Sigmoid colon (tissue), 7 donors: ENCODE data around the gene ID1. TPM values are rescaled to one million over a fixed set of nuclear protein-coding genes. Genes with fewer than 3 reads are reported as not detected.
"Not testable (repeated sequence)": the region's sequence is repeated elsewhere in the genome, so short reads cannot be mapped to it uniquely, and the experiment has no call there.

ENCODE experiments used
- DNase-seq: peaks from one replicate; pipeline ENCODE4 v3.0.0-alpha.2; 2019
- H3K27ac ChIP-seq, 4 donors: fragments of 200-600 bp; sonication (generic); one replicate each; pipeline ENCODE4 v1.5.1; 2016 to 2019; ENCODE audit warnings: mild to moderate bottlenecking in 1 of 4
- H3K27me3 ChIP-seq, 3 donors: fragments of 200-600 bp; sonication (generic); one replicate each; pipeline ENCODE4 v1.5.1; 2019; ENCODE audit warnings: mild to moderate bottlenecking in 1 of 3
- H3K36me3 ChIP-seq, 4 donors: fragments of 200-600 bp; sonication (generic); one replicate each; pipeline ENCODE4 v1.5.1; 2016 to 2019
- H3K4me1 ChIP-seq, 4 donors: fragments of 200-600 bp; sonication (generic); one replicate each; pipeline ENCODE4 v1.5.1; 2017 to 2019
- H3K4me3 ChIP-seq, 4 donors: fragments of 200-600 bp; sonication (generic); one replicate each; pipeline ENCODE4 v1.5.1; 2017 to 2019; ENCODE audit warnings: mild to moderate bottlenecking in 2 of 4, moderate library complexity in 1 of 4
- H3K9me3 ChIP-seq, 4 donors: fragments of 200-600 bp in 3 of 4; sonication (generic) in 3 of 4; one replicate each; pipeline versions ENCODE4 v1.5.1 to v1.6.1; 2013 to 2019
- EP300 ChIP-seq, 4 donors: sonication (generic); formaldehyde crosslinking; IDR thresholded peaks; one replicate each; pipeline ENCODE4 v1.6.1; 2017; ENCODE audit warnings: antibody characterized with exemption in 4 of 4
- POLR2A ChIP-seq, 2 donors: fragments of 450-650 bp; IDR thresholded peaks; one replicate each; pipeline ENCODE4 v1.6.1; 2016; ENCODE audit warnings: antibody characterized with exemption in 2 of 2, mild to moderate bottlenecking in 2 of 2, moderate library complexity in 2 of 2
- POLR2AphosphoS5 ChIP-seq, 4 donors: sonication (generic); formaldehyde crosslinking; IDR thresholded peaks; one replicate each; pipeline ENCODE4 v1.6.1; 2017; ENCODE audit warnings: antibody characterized with exemption in 4 of 4
- WGBS, 2 donors: extraction: QIAGEN DNeasy Blood & Tissue Kit; methylation state at CpG; one replicate each; pipeline ENCODE4 v1.1.7; 2013; 5-methylcytosine and 5-hydroxymethylcytosine counted together
- intact Hi-C: fragments of 100-400 bp; cut with DNase I; formaldehyde crosslinking; loops from one replicate; pipeline ENCODE4 v1.15.1; 2023
- polyA plus RNA-seq, 3 donors: library from polyadenylated mRNA; stranded (reverse); fragments of 200-250 nt; gene quantifications; one replicate each; pipeline ENCODE4 v1.2.3, GENCODE V29; 2013
- total RNA-seq, 4 donors: library from RNA; depleted of rRNA; stranded (reverse); fragments of >200 nt; gene quantifications; one replicate each; pipeline ENCODE4 v1.1.0, GENCODE V29; 2016
- TF ChIP-seq, protein P1 (sequence below), 4 experiments: fragments of 450-650 bp in 3 of 4; fragments of 200-600 bp in 1 of 4; IDR thresholded peaks; one replicate each; pipeline ENCODE4 v1.5.1; 2016 to 2019; ENCODE audit warnings: antibody characterized with exemption in 4 of 4, mild to moderate bottlenecking in 3 of 4, moderate library complexity in 2 of 4
- donor health status: healthy with polysubstance abuse.
- donor health status: Bipolar disorder and iron deficiency.
- donor health status: healthy.

ID1 gene
- total and polyA plus RNA-seq, 7 donors: 111 to 368 (median 230) TPM

DNA sequence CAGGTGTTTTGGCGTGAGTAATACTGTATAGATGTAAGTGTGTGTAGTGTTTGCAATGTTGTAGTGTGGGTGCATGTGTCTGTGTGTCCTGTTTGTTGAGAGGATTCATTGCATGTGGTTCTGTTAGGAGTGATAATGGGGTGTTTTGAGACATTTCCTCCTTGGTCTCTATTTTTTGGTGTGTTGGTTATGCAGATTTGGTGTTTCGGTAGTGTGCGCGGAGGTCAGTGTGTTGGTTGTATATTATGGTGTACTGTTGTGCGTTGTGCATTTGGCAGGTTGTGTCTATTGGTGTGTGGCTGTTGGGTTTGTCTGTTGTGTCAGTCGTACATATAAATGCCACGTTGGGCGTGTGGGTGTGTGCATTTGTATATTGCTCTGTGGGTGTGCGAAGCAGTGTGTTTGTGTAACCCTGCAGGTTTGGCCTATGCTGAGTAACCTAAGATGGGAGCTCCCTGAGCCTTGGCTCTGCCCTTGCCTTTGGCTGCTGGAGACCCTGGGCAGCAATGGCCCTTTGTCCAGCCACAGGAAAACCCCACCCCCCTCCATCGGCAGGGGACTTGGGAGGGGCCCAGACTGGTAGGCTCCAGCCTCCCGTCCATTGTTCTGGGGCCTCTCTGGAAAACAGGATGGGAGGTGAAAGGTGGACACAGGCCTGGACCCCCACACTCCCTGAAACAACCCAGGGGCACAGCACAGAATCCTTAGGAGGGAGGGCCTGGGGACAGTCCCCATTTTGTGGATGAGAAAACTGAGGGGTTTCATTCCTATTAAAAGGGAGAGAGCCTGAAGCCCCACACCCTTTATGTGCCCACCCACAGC lies 10.3 kb upstream of the ID1 start:
- Histone ChIP-seq H3K27me3 (no peaks in the 10 kb centered on the region), H3K4me3 (no peak overlapping the region), H3K36me3 (no peaks in the 10 kb centered on the region), H3K4me1 (peaks cover 0 to 4% (median 0%) of the 10 kb centered on the region in 4 donors), H3K9me3 (no peaks in the 10 kb centered on the region), H3K27ac (peak overlapping the region; percentile 44 to 80 (median 58))
- TF ChIP-seq POLR2AphosphoS5 (IDR thresholded peaks at IDR 0.05): no peak
- TF ChIP-seq, protein P1, sequence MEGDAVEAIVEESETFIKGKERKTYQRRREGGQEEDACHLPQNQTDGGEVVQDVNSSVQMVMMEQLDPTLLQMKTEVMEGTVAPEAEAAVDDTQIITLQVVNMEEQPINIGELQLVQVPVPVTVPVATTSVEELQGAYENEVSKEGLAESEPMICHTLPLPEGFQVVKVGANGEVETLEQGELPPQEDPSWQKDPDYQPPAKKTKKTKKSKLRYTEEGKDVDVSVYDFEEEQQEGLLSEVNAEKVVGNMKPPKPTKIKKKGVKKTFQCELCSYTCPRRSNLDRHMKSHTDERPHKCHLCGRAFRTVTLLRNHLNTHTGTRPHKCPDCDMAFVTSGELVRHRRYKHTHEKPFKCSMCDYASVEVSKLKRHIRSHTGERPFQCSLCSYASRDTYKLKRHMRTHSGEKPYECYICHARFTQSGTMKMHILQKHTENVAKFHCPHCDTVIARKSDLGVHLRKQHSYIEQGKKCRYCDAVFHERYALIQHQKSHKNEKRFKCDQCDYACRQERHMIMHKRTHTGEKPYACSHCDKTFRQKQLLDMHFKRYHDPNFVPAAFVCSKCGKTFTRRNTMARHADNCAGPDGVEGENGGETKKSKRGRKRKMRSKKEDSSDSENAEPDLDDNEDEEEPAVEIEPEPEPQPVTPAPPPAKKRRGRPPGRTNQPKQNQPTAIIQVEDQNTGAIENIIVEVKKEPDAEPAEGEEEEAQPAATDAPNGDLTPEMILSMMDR (IDR thresholded peaks at IDR 0.05): no peak
- no peak for TF ChIP-seq POLR2A (IDR thresholded peaks at IDR 0.05)
- no peak for TF ChIP-seq EP300 (IDR thresholded peaks at IDR 0.05)
- no peak for DNase-seq
- intact Hi-C loops: no loop called here
- 50 to 77% methylated on average over 11 of the region's 11 CpGs for WGBS, 2 donors

DNA sequence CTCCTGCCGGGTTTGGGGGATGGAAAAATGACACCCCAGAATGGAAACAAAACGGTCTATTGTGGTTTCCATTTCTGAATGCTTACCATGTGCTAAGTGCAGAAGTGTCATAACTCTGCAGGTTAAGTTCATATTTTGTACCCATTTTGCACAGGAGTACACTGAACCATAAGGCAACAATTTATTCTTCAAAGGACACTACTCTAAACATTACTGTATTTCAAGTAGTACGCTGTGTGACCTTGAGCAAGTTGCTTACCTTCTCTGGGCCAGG lies 9.8 kb upstream of the ID1 start:
- H3K27me3 ChIP-seq: no peaks in the 10 kb centered on the region
- no peaks in the 10 kb centered on the region for H3K9me3 ChIP-seq
- no peaks in the 10 kb centered on the region for H3K36me3 ChIP-seq
- no peak for DNase-seq
- peak overlapping the region; percentile 36 to 80 (median 58) for H3K27ac ChIP-seq
- intact Hi-C loops: no loop called here
- TF ChIP-seq POLR2A (IDR thresholded peaks at IDR 0.05) (no peak), EP300 (IDR thresholded peaks at IDR 0.05) (no peak), POLR2AphosphoS5 (IDR thresholded peaks at IDR 0.05) (no peak)
- H3K4me3 ChIP-seq: no peak overlapping the region
- 73 to 76% methylated on average over 3 of the region's 3 CpGs for WGBS, 2 donors
- H3K4me1 ChIP-seq: peaks cover 0 to 4% (median 0%) of the 10 kb centered on the region in 4 donors

DNA sequence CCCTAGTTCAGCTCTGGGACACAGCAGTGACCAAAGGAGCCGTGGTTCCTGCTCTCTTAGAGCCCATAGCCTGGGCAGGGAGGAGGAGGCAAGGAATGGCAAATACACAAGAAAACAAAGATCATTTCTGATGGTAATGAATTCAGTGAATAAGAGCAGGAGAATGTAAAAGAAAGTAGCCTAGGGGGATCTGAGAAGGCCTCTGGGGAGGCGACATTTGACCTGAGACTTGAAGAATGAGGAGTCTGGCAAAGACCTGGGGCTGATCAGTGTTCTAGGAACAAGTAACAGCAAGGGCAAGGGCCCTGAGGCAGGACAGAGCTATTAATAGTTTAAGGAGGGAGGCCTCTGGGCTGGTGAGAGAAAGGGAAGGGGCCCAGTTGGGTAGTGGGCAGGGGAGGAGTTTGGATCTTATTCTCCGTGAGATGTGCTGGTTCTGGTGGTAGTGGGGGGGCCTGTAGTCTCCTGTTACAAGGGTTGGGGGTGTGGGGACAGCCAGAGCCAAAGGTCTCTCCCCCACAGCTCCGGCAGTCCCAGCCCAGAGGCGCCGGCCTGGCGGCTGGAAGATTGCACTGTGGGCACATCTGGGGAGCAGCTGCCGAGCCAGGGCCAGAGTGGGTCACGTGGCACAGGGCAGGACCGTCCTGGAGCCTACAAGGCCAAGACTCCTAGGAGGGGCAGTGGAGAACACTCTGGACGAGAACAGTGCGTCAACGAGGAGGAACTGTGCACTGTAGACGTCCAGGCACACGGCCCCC lies 9.3 kb upstream of the ID1 start:
- peak in 1 of 2 donors; percentile 28 for TF ChIP-seq POLR2A (IDR thresholded peaks at IDR 0.05)
- TF ChIP-seq, protein P1 (IDR thresholded peaks at IDR 0.05): no peak
- peak; percentile 20 to 74 (median 60) for TF ChIP-seq POLR2AphosphoS5 (IDR thresholded peaks at IDR 0.05)
- peak in 2 of 4 donors; percentile 10 to 40 for TF ChIP-seq EP300 (IDR thresholded peaks at IDR 0.05)
- H3K36me3 ChIP-seq: no peaks in the 10 kb centered on the region
- no peak overlapping the region for H3K4me3 ChIP-seq
- H3K27ac ChIP-seq: peak overlapping the region; percentile 36 to 80 (median 58)
- peak; percentile 87 for DNase-seq
- intact Hi-C loops: no loop called here
- no peaks in the 10 kb centered on the region for H3K27me3 ChIP-seq
- H3K9me3 ChIP-seq: no peaks in the 10 kb centered on the region
- peaks cover 0 to 4% (median 0%) of the 10 kb centered on the region in 4 donors for H3K4me1 ChIP-seq
- WGBS, 2 donors: 22 to 54% methylated on average over 15 of the region's 15 CpGs

DNA sequence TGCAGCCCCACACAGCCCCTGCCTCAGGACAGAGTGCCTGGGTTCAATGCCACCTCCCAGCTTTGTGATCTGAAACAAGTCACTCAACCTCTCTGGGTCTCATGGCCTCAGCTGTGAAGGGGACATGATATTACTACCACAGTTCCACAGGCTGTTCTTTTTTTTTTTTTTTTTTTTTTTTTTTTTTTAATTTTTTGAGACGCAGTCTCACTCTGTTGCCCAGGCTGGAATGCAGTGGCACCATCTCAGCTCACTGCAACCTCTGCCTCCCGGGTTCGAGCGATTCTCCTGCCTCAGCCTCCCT lies 8.7 kb upstream of the ID1 start:
- H3K9me3 ChIP-seq, H3K27me3 ChIP-seq, H3K4me3 ChIP-seq, H3K36me3 ChIP-seq, DNase-seq, H3K4me1 ChIP-seq, intact Hi-C loops: not testable (repeated sequence)
- TF ChIP-seq POLR2A (IDR thresholded peaks at IDR 0.05): peak in 1 of 2 donors; percentile 1
- WGBS, 2 donors: 71 to 84% methylated on average over 4 of the region's 4 CpGs
- H3K27ac ChIP-seq: peak overlapping the region; percentile 22 to 80 (median 58)

DNA sequence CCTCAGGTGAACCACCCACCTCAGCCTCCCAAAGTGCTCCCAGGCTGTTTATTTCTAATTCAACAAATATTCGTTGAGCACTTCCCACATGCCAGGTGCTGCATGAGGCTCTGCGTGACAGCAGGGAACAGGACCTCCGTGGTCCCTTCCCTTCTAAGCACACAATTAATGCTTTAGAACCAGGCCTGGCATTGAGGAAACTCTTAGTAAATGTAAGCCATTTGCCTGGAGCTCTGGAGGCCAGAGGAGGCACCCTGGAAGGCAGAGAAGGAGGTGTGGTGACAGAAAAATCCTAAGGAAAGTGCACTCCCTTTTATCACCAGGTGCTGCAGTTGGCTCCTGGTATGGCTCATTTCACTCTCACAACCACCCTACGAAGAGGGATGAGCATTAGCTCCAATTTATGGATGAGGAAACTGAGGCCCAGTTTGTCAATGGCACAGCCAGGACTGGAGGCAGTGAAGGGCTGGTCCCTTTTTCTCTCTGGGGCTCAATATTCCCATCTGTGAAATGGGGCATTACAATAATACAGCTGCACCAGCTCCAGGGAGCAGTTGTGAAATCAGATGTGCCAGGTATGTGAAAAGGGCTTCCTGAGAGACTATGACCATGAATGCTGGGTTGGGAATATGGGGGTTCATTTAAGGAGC lies 8.1 kb upstream of the ID1 start:
- intact Hi-C loops: no loop called here
- no peaks in the 10 kb centered on the region for H3K9me3 ChIP-seq
- 27 to 71% methylated on average over 4 of the region's 4 CpGs for WGBS, 2 donors
- H3K27me3 ChIP-seq: no peaks in the 10 kb centered on the region
- H3K36me3 ChIP-seq: no peaks in the 10 kb centered on the region
- TF ChIP-seq POLR2AphosphoS5 (IDR thresholded peaks at IDR 0.05) (no peak), POLR2A (IDR thresholded peaks at IDR 0.05) (no peak), EP300 (IDR thresholded peaks at IDR 0.05) (no peak)
- TF ChIP-seq, protein P1 (IDR thresholded peaks at IDR 0.05): no peak
- H3K4me3 ChIP-seq: no peak overlapping the region
- H3K27ac ChIP-seq: peak overlapping the region; percentile 22 to 80 (median 58)
- DNase-seq: no peak
- H3K4me1 ChIP-seq: peaks cover 0 to 4% (median 0%) of the 10 kb centered on the region in 4 donors
